Ascending aorta (tissue), 2 donors: ENCODE measurements around the gene SH3RF1. TPM values are rescaled to one million over a fixed set of nuclear protein-coding genes. Genes with fewer than 3 reads are reported as not detected.
A peak's percentile ranks its signal among the peaks of the same experiment; 100 is the strongest.

Experiments
- DNase-seq, 2 donors: peaks; one replicate each; pipeline ENCODE4 v3.0.0-alpha.2; 2019; ENCODE audit warnings: low spot score in 2 of 2
- H3K27ac ChIP-seq, 2 donors: fragments of 200-600 bp; sonication (generic); one replicate each; pipeline ENCODE4 v1.5.1; 2016 to 2017; ENCODE audit warnings: mild to moderate bottlenecking in 1 of 2
- H3K27me3 ChIP-seq: fragments of 200-600 bp; sonication (generic); one replicate; pipeline ENCODE4 v1.5.1; 2017
- H3K36me3 ChIP-seq, 2 donors: fragments of 200-600 bp; sonication (generic); one replicate each; pipeline ENCODE4 v1.5.1; 2016
- H3K4me1 ChIP-seq, 2 donors: fragments of 200-600 bp; sonication (generic); one replicate each; pipeline ENCODE4 v1.5.1; 2016 to 2017; ENCODE audit warnings: mild to moderate bottlenecking in 1 of 2
- H3K4me3 ChIP-seq, 2 donors: fragments of 200-600 bp; sonication (generic); one replicate each; pipeline ENCODE4 v1.5.1; 2016 to 2017; ENCODE audit warnings: mild to moderate bottlenecking in 1 of 2
- H3K9me3 ChIP-seq, 2 donors: fragments of 200-600 bp; sonication (generic); one replicate each; pipeline ENCODE4 v1.5.1; 2016
- intact Hi-C: fragments of 100-400 bp; cut with DNase I; formaldehyde crosslinking; loops from one replicate; pipeline ENCODE4 v1.15.1; 2023
- total RNA-seq: library from RNA; depleted of rRNA; stranded (reverse); fragments of >200 nt; gene quantifications from one replicate; pipeline ENCODE4 v1.1.0, GENCODE V29; 2016
- TF ChIP-seq, protein P1 (sequence below), 3 experiments: fragments of 200-600 bp in 2 of 3; fragments of 450-650 bp in 1 of 3; sonication (generic) in 2 of 3; IDR thresholded peaks; one replicate each; pipeline ENCODE4 v1.5.1; 2016 to 2019; ENCODE audit warnings: antibody characterized with exemption in 3 of 3, mild to moderate bottlenecking in 1 of 3, moderate library complexity in 1 of 3

Gene SH3RF1
- total RNA-seq, 1 donor from 2014 or later = 27.6 TPM

DNA sequence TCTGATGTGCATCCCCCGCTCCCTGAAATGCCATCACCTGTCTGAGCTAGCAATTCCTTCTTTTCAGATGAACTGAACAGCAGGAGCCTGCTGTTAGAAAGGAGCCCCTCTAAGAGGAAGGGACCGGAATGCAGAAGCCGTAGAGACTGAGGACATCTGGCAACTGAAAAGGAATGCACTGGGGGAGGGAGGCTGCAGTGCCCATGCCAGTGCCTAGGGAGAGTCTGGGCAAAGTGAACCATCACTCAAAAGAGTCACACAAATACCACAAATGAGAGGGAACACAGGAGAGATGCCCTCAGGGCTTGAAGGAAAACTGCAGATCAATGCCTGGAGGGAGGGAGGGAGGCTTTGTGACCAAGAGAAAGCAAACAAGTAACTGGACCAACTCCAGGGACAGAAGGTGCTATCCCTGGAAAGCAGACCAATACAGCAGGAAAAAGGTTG is 166.8 kb downstream of the SH3RF1 start:
- H3K27me3 ChIP-seq = no peaks in the 10 kb centered on the region
- peaks cover 4 to 13% of the 10 kb centered on the region in 2 donors for H3K4me1 ChIP-seq
- H3K4me3 ChIP-seq = no peak overlapping the region
- TF ChIP-seq, protein P1, sequence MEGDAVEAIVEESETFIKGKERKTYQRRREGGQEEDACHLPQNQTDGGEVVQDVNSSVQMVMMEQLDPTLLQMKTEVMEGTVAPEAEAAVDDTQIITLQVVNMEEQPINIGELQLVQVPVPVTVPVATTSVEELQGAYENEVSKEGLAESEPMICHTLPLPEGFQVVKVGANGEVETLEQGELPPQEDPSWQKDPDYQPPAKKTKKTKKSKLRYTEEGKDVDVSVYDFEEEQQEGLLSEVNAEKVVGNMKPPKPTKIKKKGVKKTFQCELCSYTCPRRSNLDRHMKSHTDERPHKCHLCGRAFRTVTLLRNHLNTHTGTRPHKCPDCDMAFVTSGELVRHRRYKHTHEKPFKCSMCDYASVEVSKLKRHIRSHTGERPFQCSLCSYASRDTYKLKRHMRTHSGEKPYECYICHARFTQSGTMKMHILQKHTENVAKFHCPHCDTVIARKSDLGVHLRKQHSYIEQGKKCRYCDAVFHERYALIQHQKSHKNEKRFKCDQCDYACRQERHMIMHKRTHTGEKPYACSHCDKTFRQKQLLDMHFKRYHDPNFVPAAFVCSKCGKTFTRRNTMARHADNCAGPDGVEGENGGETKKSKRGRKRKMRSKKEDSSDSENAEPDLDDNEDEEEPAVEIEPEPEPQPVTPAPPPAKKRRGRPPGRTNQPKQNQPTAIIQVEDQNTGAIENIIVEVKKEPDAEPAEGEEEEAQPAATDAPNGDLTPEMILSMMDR (IDR thresholded peaks at IDR 0.05) = no peak
- peaks cover 25 to 31% of the 10 kb centered on the region in 2 donors for H3K36me3 ChIP-seq
- H3K27ac ChIP-seq = peak overlapping the region; percentile 22 to 31
- DNase-seq = no peak
- H3K9me3 ChIP-seq = no peaks in the 10 kb centered on the region
- intact Hi-C loops = loop anchor here (5.0 kb wide), 1 partner anchor 42 kb away; no protein-coding TSS in a partner anchor

DNA sequence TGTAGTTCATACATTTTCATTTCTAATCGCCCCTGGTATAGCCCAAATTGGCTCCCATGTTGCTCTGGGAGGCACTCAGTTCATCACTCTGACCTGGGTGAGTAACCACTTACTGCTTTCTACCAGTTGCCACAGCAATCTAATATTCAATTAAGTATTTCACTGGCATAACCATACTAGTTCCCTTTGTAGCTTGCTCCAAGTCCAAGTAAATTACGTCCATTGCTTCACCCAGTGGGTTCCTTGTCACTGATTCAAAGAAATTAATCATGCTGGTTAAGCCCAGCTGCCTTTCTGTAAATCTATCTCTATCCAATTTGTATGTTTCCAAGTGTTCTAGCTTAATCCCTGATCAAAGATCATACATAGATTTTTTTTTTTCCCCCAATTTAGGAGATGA is 168.7 kb downstream of the SH3RF1 start:
- TF ChIP-seq, protein P1 (IDR thresholded peaks at IDR 0.05) = no peak
- intact Hi-C loops = loop anchor here (5.0 kb wide), 1 partner anchor 40 kb away; no protein-coding TSS in a partner anchor
- peak overlapping the region; percentile 47 to 63 for H3K27ac ChIP-seq

DNA sequence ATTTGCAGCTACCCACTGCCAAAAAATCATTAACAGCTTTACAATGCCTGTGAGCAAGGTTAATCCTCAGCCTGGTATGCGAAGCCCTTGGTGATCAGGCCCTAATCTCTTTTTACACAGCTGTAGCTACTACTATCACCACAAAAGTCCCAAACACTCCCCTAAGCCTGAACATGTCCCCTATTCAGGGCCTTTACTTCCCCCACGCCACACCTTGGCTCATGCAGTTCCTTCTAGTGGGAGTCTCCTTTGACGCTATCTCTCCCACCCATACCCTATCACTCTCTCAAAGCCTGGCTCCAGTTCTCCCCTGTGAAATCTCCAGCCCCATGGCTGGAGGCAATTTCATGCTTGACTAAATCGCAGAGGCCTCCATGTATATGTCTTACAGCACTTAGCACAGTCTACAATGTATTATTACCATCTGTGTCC is 170.1 kb downstream of the SH3RF1 start:
- H3K27me3 ChIP-seq = no peaks in the 10 kb centered on the region
- DNase-seq = no peak
- peaks cover 7 to 20% of the 10 kb centered on the region in 2 donors for H3K4me1 ChIP-seq
- H3K9me3 ChIP-seq = no peaks in the 10 kb centered on the region
- H3K36me3 ChIP-seq = peaks cover 5 to 9% of the 10 kb centered on the region in 2 donors
- H3K4me3 ChIP-seq = no peak overlapping the region
- peak overlapping the region; percentile 63 to 72 for H3K27ac ChIP-seq
- TF ChIP-seq, protein P1 (IDR thresholded peaks at IDR 0.05) = no peak
- intact Hi-C loops = loop anchor here (5.0 kb wide), 1 partner anchor 38 kb away; no protein-coding TSS in a partner anchor

More for the DNA sequence above, 168.7 kb downstream of the SH3RF1 start:
- DNase-seq = no peak
- peaks cover 7 to 20% of the 10 kb centered on the region in 2 donors for H3K4me1 ChIP-seq
- no peaks in the 10 kb centered on the region for H3K9me3 ChIP-seq
- H3K36me3 ChIP-seq = peaks cover 17 to 18% of the 10 kb centered on the region in 2 donors
- H3K4me3 ChIP-seq = no peak overlapping the region
- H3K27me3 ChIP-seq = no peaks in the 10 kb centered on the region

DNA sequence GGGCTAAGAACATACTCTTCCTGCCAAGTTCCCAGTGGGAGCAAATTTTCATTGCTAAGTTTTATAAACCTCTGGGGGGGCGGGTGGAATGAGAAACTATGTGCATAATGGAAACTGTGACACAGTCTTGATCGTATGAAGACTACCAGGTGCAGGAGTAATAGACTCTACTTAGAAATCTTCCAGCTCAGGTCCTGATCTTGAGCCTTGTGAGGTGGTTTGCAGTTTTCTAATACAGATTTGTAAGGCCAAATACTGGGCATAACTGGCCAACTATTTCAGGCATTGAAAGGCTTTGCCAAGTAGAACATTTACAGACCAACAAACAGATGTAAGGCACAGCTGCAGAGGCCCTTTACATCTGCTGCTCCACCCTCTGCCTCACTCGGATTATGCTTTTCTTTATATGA is 171.0 kb downstream of the SH3RF1 start:
- intact Hi-C loops = loop anchor here (2.0 to 5.0 kb wide), 2 partner anchors 35 to 37 kb away; no protein-coding TSS in a partner anchor
- Histone ChIP-seq H3K9me3 (no peaks in the 10 kb centered on the region), H3K4me1 (peaks cover 7 to 20% of the 10 kb centered on the region in 2 donors), H3K36me3 (peaks cover 4 to 5% of the 10 kb centered on the region in 2 donors), H3K27me3 (no peaks in the 10 kb centered on the region), H3K27ac (peak overlapping the region; percentile 72 to 79), H3K4me3 (no peak overlapping the region)
- DNase-seq = no peak
- TF ChIP-seq, protein P1 (IDR thresholded peaks at IDR 0.05) = no peak

DNA sequence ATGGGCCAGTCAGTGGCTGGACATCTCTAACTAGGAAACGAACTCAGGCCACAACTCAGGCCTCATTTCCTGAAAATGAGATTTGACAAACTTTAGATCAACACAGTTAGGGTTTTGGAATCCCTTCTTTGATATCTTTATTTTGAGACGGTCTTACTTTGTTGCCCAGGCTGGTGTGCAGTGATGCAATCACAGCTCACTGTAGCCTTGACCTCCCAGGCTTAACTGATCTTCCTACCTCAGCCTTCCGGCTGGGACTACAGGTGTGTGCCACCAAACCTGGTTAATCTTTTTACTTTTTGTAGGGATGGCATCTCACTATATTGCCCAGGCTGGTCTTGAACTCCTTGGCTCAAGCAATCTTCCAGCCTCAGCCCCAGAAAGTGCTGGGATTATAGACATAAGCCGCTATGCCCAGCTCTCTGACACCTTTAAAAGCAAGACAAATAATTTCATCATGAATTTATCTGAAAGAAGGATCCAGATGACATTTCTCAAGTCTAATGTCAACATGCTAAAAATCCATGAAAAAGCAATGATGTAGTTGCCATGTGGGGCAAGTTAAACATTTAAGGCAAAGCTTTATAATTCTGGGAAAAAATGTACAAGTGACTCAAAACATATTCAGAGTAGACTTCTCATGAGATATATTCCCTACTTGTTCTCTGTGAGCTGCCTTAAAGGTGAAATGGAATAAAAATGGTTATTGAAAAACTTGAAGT is 171.6 kb downstream of the SH3RF1 start:
- intact Hi-C loops = loop anchor here (2.0 kb wide), 1 partner anchor 36 kb away; no protein-coding TSS in a partner anchor
- Histone ChIP-seq H3K27me3 (no peaks in the 10 kb centered on the region), H3K27ac (peak overlapping the region; percentile 72 to 79), H3K9me3 (no peaks in the 10 kb centered on the region), H3K36me3 (peaks cover 4 to 6% of the 10 kb centered on the region in 2 donors), H3K4me3 (no peak overlapping the region), H3K4me1 (peaks cover 7 to 18% of the 10 kb centered on the region in 2 donors)
- TF ChIP-seq, protein P1 (IDR thresholded peaks at IDR 0.05) = no peak
- no peak for DNase-seq
